KMS-11 (cell line): Measurements from ENCODE around the gene ALDOB.

Source experiments
- H2AFZ ChIP-seq: fragments of 200-600 bp; sonication (generic); 2 replicates; pipeline ENCODE4 v1.6.1; 2016; ENCODE audit warnings: antibody characterized with exemption, mixed run types, low read depth
- H3K27ac ChIP-seq: fragments of 200-600 bp; sonication (generic); 2 replicates; pipeline ENCODE4 v1.6.1; 2016; ENCODE audit warnings: mild to moderate bottlenecking, mixed run types
- H3K27me3 ChIP-seq: fragments of 200-600 bp; sonication (generic); 2 replicates; pipeline ENCODE4 v1.6.1; 2017; ENCODE audit warnings: mild to moderate bottlenecking, low read depth, mixed run types, moderate library complexity; ENCODE audit not compliant: insufficient read depth
- H3K36me3 ChIP-seq: fragments of 200-600 bp; sonication (generic); 2 replicates; pipeline ENCODE4 v1.6.1; 2017; ENCODE audit warnings: mild to moderate bottlenecking, mixed run types; ENCODE audit not compliant: insufficient read depth
- H3K4me1 ChIP-seq: fragments of 200-600 bp; sonication (generic); 2 replicates; pipeline ENCODE4 v1.6.1; 2016; ENCODE audit warnings: mild to moderate bottlenecking, low read depth, mixed run types; ENCODE audit not compliant: poor library complexity, severe bottlenecking
- H3K4me2 ChIP-seq: fragments of 200-600 bp; sonication (generic); 2 replicates; pipeline ENCODE4 v1.7.0; 2016; ENCODE audit warnings: mild to moderate bottlenecking, mixed run types
- H3K4me3 ChIP-seq: fragments of 200-600 bp; sonication (generic); IDR thresholded peaks from 2 replicates; pipeline ENCODE4 v1.6.1; 2017; ENCODE audit warnings: low read depth, low read length, mixed read lengths; ENCODE audit not compliant: insufficient read depth
- H3K79me2 ChIP-seq: fragments of 200-600 bp; sonication (generic); 2 replicates; pipeline ENCODE4 v1.6.1; 2016; ENCODE audit warnings: low read depth, mixed run types; ENCODE audit not compliant: insufficient read depth
- H3K9ac ChIP-seq: fragments of 200-600 bp; sonication (generic); 2 replicates; pipeline ENCODE4 v1.6.1; 2016; ENCODE audit warnings: mild to moderate bottlenecking, mixed run types
- H4K20me1 ChIP-seq: fragments of 200-600 bp; sonication (generic); 2 replicates; pipeline ENCODE4 v1.6.1; 2016; ENCODE audit warnings: mild to moderate bottlenecking, mixed run types; ENCODE audit not compliant: insufficient read depth
- TF ChIP-seq, protein P1 (sequence below): fragments of 200-600 bp; sonication (generic); conservative IDR thresholded peaks from 2 replicates; pipeline ENCODE4 v1.6.1; 2017; ENCODE audit warnings: low read depth, mild to moderate bottlenecking, antibody characterized with exemption, low read length, moderate library complexity, mixed read lengths

Gene ALDOB

DNA sequence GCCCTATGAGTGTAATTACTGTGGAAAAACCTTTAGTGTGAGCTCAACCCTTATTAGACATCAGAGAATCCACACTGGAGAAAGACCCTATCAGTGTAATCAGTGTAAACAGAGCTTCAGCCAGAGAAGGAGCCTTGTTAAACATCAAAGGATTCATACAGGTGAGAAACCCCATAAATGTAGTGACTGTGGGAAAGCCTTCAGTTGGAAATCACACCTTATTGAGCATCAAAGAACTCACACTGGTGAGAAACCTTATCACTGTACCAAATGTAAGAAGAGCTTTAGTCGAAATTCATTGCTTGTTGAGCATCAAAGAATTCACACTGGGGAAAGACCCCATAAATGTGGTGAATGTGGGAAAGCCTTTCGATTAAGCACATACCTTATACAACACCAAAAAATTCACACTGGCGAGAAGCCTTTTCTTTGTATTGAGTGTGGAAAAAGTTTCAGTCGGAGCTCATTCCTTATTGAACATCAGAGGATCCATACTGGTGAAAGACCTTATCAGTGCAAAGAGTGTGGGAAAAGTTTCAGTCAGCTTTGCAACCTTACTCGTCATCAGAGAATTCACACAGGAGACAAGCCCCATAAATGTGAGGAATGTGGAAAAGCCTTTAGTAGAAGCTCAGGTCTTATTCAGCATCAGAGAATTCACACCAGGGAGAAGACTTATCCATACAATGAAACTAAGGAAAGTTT is 27.0 kb downstream of the ALDOB start:
- Histone ChIP-seq H3K36me3 (peaks cover 19% of the 10 kb centered on the region; the same call in 1 of the 2 replicates), H2AFZ (no peak overlapping the region), H3K4me3 (no peak overlapping the region), H3K27ac (no peak overlapping the region), H3K4me2 (no peak overlapping the region), H4K20me1 (no peaks in the 10 kb centered on the region), H3K79me2 (no peaks in the 10 kb centered on the region), H3K4me1 (no peaks in the 10 kb centered on the region), H3K9ac (no peak overlapping the region), H3K27me3 (no peaks in the 10 kb centered on the region)
- TF ChIP-seq, protein P1, sequence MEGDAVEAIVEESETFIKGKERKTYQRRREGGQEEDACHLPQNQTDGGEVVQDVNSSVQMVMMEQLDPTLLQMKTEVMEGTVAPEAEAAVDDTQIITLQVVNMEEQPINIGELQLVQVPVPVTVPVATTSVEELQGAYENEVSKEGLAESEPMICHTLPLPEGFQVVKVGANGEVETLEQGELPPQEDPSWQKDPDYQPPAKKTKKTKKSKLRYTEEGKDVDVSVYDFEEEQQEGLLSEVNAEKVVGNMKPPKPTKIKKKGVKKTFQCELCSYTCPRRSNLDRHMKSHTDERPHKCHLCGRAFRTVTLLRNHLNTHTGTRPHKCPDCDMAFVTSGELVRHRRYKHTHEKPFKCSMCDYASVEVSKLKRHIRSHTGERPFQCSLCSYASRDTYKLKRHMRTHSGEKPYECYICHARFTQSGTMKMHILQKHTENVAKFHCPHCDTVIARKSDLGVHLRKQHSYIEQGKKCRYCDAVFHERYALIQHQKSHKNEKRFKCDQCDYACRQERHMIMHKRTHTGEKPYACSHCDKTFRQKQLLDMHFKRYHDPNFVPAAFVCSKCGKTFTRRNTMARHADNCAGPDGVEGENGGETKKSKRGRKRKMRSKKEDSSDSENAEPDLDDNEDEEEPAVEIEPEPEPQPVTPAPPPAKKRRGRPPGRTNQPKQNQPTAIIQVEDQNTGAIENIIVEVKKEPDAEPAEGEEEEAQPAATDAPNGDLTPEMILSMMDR, result no peak

DNA sequence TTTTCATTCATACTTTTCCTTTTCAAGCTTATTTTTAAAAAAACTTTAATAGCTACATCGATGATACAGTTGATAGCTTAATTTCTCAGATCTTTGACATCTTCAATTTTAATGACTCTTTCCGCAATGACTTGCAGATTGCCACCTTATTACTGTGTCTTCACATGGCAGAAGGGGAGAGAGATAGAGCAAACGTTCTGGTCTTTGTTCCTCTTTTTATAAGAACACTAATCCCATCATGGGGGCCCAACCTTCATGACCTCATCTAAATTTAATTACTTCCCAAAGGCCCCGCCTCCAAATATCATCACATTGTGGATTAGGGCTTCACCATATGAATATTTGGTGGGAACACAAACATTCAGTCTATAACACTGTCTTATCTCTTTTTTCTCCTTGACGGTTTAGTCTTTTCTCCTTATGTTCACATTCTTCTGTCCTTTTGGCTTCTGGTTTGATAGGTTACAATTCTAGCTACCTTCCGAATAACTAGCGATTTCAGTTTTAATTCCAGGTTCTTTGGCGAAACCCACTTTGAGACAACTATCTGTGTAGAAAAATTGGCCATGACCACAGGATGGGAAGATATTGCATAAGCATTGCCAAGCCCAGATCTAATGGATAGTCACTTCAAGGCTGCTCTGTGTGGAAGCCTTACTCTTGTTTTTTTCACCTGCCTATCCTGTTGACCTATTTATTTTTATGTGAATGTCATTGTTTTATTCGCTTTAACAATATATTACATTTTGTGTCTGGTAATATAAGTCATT is 31.9 kb downstream of the ALDOB start:
- no peak overlapping the region for H2AFZ ChIP-seq
- H3K4me1 ChIP-seq, result peaks cover 17% of the 10 kb centered on the region
- TF ChIP-seq, protein P1, result no peak
- peaks cover 28% of the 10 kb centered on the region for H3K79me2 ChIP-seq
- H3K27ac ChIP-seq, result no peak overlapping the region
- no peaks in the 10 kb centered on the region for H3K27me3 ChIP-seq
- no peaks in the 10 kb centered on the region for H4K20me1 ChIP-seq
- H3K4me2 ChIP-seq, result no peak overlapping the region
- H3K9ac ChIP-seq, result no peak overlapping the region
- no peak overlapping the region for H3K4me3 ChIP-seq
- H3K36me3 ChIP-seq, result peaks cover 19% of the 10 kb centered on the region

DNA sequence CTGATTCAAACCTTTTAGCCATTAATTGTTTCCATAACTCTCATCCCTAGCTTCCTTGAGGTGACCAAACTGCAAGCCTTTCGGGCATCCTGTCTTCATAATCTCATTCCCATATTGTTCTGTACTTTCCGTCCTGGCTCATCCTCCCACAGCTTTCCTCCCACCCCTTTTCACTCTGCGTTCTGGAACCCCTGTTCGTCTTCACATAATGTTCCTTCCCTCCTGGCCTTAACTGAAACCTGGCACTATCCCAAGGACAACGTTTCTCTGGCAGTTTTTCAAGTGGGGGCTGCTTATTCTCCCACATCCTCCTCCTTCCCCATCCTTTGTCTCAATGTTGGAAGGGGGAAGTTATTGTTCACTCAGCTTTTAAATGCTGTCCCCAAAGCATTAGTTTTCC is 35.5 kb downstream of the ALDOB start:
- no peak overlapping the region for H3K4me3 ChIP-seq
- H3K79me2 ChIP-seq, result peaks cover 61% of the 10 kb centered on the region
- H3K36me3 ChIP-seq, result peaks cover 9% of the 10 kb centered on the region
- no peaks in the 10 kb centered on the region for H3K27me3 ChIP-seq
- TF ChIP-seq, protein P1, result no peak
- H2AFZ ChIP-seq, result no peak overlapping the region
- H3K4me1 ChIP-seq, result peaks cover 37% of the 10 kb centered on the region
- H3K27ac ChIP-seq, result no peak overlapping the region
- no peak overlapping the region for H3K9ac ChIP-seq
- peak overlapping the region; percentile 81; the same call in 1 of the 2 replicates for H3K4me2 ChIP-seq
- no peaks in the 10 kb centered on the region for H4K20me1 ChIP-seq

DNA sequence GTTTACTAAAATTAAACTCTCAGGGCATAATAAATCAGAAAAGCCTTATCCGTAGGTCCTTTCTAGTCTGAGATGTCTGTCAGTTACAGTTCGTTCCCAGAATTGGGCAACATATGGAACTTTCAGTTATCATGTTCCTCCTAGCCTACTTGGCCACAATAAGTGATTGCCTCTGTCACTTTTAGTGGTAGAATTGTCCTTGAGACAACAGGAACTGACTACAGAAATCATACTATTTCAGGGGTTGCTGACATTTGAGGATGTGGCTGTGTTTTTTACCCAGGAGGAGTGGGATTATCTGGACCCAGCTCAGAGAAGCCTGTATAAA is 36.0 kb downstream of the ALDOB start:
- Histone ChIP-seq H3K4me3 (no peak overlapping the region), H3K79me2 (peaks cover 66% of the 10 kb centered on the region), H3K27me3 (no peaks in the 10 kb centered on the region), H3K27ac (no peak overlapping the region; the same call in 1 of the 2 replicates), H3K9ac (peak overlapping the region; percentile 92; the same call in 1 of the 2 replicates), H3K36me3 (peaks cover 7% of the 10 kb centered on the region), H4K20me1 (no peaks in the 10 kb centered on the region), H2AFZ (0 out of 2 replicates have a peak overlapping the region, but pooled peaks have one; percentile 43), H3K4me1 (peaks cover 37% of the 10 kb centered on the region), H3K4me2 (peak overlapping the region; percentile 81)
- TF ChIP-seq, protein P1, result no peak
